Activated CD8-positive, alpha-beta memory T cell treated with anti-CD3 and anti-CD28 coated beads for 4 hours (primary cell): ENCODE data around the gene RASA3.
"Not testable (repeated sequence)": the region's sequence is repeated elsewhere in the genome, so short reads cannot be mapped to it uniquely, and the experiment has no call there.

Experiments used
- DNase-seq, 2 donors: peaks; one replicate each; pipeline ENCODE4 v3.0.0-alpha.2; 2020; ENCODE audit warnings: low read depth in 2 of 2

The RASA3 gene

GRCh38 chr13:114101358-114102130 is 30.9 kb downstream of the RASA3 start:
- DNase-seq: no peak

GRCh38 chr13:114100446-114101357 is 31.7 kb downstream of the RASA3 start:
- DNase-seq: no peak

DNA sequence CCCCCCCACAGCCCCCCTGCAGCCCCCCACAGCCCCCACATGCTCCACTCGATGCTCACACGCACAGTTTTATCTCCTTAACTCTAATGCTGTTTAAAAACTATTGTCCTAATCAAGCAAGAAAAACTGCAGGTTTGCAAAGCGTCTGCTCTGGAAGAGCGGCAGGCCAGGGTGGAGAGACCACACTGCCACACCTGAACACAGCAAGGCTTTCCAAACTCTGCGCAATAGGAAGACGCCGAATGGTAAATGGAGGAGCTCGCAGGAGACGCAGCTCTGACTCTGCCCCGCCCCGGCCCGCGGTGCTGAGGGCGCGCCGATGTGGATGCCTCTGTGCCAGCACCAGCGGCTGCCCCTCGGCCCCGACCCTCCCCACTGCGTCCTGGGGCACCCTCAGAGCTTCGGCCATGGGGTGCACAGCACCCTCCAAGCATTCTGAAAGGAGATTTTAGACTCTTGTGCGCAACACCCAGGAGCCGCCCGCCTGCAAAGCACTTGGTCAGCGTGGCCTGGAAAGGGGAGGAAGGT is 32.4 kb downstream of the RASA3 start:
- DNase-seq: no peak

DNA sequence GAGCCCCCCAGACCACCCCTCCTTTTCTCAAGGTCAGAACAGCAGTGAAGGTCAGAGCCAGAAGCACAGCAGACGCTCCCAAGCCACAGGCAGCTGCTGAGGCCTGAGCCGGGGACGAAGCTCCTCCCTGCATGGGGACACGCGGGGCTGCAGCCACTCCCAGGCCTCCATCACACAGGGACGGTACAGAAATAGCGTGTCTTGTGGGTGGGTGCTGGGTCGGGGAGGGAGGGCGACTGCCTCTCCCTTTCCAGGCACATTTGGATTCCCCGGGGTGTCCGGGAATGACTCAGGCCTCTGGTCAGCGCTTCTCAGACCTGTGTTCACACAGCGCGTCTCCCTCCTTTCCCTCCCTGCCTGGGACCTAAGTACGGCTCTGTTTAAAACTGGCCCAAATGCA is 33.2 kb downstream of the RASA3 start:
- DNase-seq: no peak

DNA sequence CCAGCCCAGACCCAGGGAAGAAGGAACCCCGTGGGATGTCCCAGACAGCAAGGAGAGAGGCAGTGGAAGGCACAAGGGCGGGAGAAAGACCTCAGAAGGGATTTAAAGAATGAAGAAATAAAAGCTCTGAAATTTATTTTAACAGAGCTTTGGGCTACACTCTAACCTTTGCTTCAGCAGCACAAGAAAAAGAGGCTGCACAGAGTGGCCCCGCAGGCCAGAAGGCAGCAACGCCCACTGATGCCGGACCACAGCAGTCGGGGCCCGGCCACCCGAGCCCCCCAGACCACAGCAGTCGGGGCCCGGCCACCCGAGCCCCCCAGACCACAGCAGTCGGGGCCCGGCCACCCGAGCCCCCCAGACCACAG is 33.8 kb downstream of the RASA3 start:
- DNase-seq: not testable (repeated sequence)

- DNase-seq: no peak
Observed at GRCh38 chr13:114097893-114098688, 34.3 kb downstream of the RASA3 start.

- no peak for DNase-seq
Observed at GRCh38 chr13:114097212-114097892, 35.1 kb downstream of the RASA3 start.

- DNase-seq: no peak
Observed at GRCh38 chr13:114096811-114097211, 35.6 kb downstream of the RASA3 start.

DNA sequence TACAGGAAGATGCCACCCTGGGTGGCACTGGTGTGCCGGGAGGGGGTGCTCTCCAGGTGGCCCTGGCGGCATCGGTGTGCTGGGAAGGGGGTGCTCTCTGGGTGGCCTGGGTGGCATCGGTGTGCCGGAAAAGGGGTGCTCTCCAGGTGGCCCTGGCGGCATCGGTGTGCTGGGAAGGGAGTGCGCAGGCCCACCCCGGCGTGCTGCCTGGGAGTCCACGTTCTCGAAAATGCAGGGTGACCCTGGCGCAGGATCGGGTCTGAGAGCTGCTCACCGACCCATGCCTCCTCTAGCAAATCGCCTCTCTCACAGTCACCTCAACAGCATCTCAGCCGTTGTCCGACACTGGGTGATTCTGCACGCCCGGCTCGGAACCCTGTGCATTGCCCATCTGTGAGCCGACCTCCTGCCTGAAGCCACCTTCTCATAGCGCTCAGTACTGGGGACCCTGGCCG is 36.4 kb downstream of the RASA3 start:
- DNase-seq: no peak

- DNase-seq: no peak
Observed at GRCh38 chr13:114095486-114095885, 36.9 kb downstream of the RASA3 start.

DNA sequence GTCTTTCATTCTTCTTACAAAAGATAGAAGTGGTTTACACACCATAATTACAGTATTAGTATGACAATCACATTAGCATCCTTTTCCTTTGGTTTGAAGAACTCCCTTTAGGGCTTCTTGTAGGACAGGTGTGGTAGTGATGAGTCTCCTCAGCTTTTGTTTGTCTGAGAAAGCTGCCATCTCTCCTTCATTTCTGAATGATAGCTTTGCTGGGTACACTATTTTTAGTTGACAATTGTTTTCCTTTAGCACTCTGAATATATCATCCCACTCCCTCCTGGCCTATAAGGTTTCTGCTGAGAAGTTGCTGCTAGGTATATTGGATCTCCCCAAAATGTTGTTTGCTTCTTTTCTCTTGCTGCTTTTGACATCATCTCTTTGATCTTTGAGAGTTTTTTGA is 39.3 kb downstream of the RASA3 start:
- no peak for DNase-seq

GRCh38 chr13:114092468-114092867 is 40.0 kb downstream of the RASA3 start:
- DNase-seq: no peak

DNA sequence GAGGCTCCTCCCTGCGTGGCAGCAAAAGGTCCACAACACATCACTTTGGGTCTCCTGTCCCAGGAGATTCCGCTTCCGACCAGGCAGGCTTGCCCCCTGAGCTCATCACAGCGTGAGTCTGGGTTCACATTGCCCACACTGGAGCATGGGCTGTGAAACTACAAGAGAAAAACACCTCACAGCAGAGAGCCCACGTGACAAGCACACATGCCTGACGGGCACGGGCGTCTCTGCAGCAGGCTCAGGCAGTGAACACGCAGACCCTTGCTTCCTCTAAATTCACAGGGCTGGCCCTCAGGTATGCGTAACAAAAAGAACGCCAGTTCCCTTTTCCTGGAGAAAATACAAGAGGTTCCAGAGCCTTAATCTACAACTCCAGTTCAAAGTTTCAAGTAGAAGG is 41.9 kb downstream of the RASA3 start:
- no peak for DNase-seq

DNA sequence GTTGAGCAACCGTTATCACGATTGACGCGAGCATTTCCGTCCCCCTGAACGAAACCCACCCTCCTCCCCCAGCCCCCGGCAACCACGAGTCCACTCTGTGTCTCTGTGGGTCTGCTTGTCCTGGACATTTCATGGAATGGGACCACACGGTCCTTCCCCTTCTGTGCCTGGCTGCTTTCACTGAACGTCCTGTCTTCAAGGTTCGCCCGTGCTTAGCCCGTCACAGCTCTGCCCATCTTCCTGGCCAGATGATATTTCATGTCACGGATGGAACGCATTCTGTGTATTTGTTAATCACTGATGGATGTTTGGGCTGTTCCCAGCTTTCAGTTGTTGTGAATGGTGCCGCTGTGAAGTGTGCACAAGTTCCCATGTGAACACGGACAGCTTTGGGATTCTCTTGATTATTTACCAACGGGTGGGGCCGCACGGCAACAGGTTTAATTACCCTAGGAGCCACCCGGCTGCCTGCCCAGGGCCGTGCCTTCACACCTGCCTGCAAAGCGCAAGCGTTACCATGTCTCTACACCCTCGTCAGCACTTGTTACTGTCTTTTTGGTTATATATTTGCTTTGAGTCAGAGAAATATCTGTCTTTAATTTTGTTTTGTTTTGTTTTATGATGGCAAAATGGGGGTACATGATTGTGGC is 42.5 kb downstream of the RASA3 start:
- DNase-seq: no peak

DNA sequence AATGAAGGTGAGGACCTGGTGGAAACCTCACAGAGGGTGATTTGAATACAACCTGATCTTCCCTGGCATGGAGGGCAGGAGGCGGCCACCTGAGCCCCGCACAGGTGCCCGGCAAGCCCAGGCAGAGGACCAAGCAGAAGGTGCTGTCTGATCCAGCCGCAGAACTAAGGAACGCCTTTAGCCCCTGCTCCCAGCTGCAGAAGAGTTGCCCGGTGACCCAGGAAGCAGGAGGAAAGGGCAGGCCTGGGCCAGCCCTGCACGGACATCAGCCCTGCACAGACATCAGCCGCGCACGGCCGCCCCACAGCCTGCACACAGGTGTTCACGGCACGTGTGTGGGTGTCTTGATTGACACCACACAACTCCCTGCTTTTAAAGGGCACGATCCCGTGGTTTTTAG is 43.1 kb downstream of the RASA3 start:
- DNase-seq: no peak

- no peak for DNase-seq
Observed at GRCh38 chr13:114088863-114089262, 43.6 kb downstream of the RASA3 start.

DNA sequence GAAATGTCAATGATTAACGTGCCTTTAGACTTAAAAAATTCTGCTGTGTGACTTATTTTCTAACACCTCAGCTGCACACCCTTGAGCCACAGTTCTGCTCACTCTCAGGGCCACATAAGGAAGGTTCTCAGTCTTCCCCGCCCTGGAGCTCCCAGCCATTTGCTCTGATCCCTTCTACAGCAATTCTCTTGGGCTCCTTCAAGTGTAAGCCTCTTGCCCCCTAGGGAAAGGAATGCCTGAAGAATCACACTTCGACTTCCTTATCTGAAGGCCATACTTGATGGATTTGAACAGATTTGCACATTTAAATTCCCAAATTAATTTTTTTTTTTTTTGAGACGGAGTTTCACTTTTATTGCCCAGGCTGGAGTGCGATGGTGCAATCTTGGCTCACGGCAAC is 44.2 kb downstream of the RASA3 start:
- no peak for DNase-seq

- DNase-seq: no peak
Observed at GRCh38 chr13:114087430-114087829, 45.0 kb downstream of the RASA3 start.

DNA sequence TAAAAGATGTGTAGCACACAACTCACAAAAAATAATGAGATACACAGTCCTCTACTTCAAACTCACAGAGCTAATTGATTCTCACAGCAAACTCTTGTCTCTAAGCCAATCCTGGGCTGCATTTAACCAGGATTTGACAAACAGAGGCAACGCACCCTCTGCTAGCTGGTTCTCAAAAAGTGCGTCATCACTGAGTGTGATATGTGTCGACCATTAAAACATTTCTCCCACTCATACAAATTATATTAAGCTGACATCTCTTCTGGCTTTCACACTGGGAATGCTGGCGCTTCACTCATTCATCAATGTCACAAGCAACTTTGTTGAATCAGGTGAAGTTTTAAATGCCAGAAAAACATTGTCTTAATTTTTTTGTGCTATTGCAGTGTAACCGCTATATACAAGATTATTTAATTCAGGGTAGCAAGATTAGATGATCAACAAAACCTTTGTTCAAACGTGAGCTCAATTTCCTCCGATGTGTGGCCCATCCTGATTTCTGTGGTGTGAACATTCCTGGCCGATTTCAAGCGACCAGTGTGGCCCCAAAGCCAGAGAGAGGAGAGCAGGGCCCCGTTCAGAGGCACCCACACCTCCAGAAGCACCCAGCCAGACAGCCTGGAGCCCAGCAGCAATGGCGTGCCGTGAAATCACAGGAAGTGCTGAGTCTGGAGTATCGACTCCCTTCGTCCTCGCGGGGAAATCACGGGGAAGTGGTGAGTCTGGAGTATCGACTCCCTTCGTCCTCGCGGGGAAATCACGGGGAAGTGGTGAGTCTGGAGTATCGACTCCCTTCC is 49.4 kb downstream of the RASA3 start:
- DNase-seq: no peak
